H9 (cell line): ENCODE measurements around the gene NUDT14. TPM values are rescaled to one million over a fixed set of nuclear protein-coding genes. Genes with fewer than 3 reads are reported as not detected.

Experiments
- DNase-seq: peaks from one replicate; pipeline ENCODE4 v3.0.0-alpha.2; 2017
- H2AFZ ChIP-seq: one replicate; pipeline ENCODE4 v1.6.1; 2013; ENCODE audit warnings: mild to moderate bottlenecking, low read length, control low read depth, moderate library complexity
- H2AK5ac ChIP-seq: 2 replicates; pipeline ENCODE4 v1.6.1; 2013; ENCODE audit warnings: low read length, control low read depth, mixed read lengths; ENCODE audit not compliant: insufficient read length
- H2BK120ac ChIP-seq: one replicate; pipeline ENCODE4 v1.6.1; 2013; ENCODE audit warnings: low read depth, mild to moderate bottlenecking, low read length, control low read depth, inconsistent platforms; ENCODE audit not compliant: poor library complexity, severe bottlenecking
- H2BK12ac ChIP-seq: 2 replicates; pipeline ENCODE4 v1.6.1; 2013; ENCODE audit warnings: low read length, control low read depth, mixed read lengths, low read depth; ENCODE audit not compliant: insufficient read length
- H2BK15ac ChIP-seq: 2 replicates; pipeline ENCODE4 v1.6.1; 2013; ENCODE audit warnings: low read depth, low read length, control low read depth
- H2BK20ac ChIP-seq: one replicate; pipeline ENCODE4 v1.6.1; 2013; ENCODE audit warnings: low read depth, mild to moderate bottlenecking, low read length, control low read depth, inconsistent platforms; ENCODE audit not compliant: poor library complexity, severe bottlenecking
- H2BK5ac ChIP-seq: 2 replicates; pipeline ENCODE4 v1.6.1; 2013; ENCODE audit warnings: low read length, control low read depth, mixed read lengths; ENCODE audit not compliant: insufficient read length
- H3K14ac ChIP-seq: 2 replicates; pipeline ENCODE4 v1.6.1; 2013; ENCODE audit warnings: low read length, control low read depth; ENCODE audit not compliant: insufficient read depth
- H3K18ac ChIP-seq: 2 replicates; pipeline ENCODE4 v1.6.1; 2013; ENCODE audit warnings: low read depth, mild to moderate bottlenecking, mixed read lengths, low read length, control low read depth; ENCODE audit not compliant: insufficient read length
- H3K23ac ChIP-seq: 2 replicates; pipeline ENCODE4 v1.6.1; 2013; ENCODE audit warnings: low read length, control low read depth, mixed read lengths, low read depth; ENCODE audit not compliant: insufficient read length
- H3K23me2 ChIP-seq: 2 replicates; pipeline ENCODE4 v1.6.1; 2013; ENCODE audit warnings: low read depth, mild to moderate bottlenecking, mixed read lengths, low read length, control low read depth; ENCODE audit not compliant: insufficient read length, poor library complexity, severe bottlenecking
- H3K27ac ChIP-seq: 2 replicates; pipeline ENCODE4 v1.5.1; 2013; ENCODE audit warnings: low read length, control low read depth, mixed read lengths, low read depth; ENCODE audit not compliant: insufficient read length
- H3K27me3 ChIP-seq: 2 replicates; pipeline ENCODE4 v1.6.1; 2013; ENCODE audit warnings: low read length, control low read depth, inconsistent platforms; ENCODE audit not compliant: insufficient read depth
- H3K4ac ChIP-seq: 2 replicates; pipeline ENCODE4 v1.6.1; 2013; ENCODE audit warnings: low read depth, mild to moderate bottlenecking, control low read depth, inconsistent platforms, low read length, moderate library complexity
- H3K4me1 ChIP-seq: 2 replicates; pipeline ENCODE4 v1.6.1; 2013; ENCODE audit warnings: low read length, control low read depth, inconsistent platforms; ENCODE audit not compliant: insufficient read depth
- H3K4me2 ChIP-seq: 2 replicates; pipeline ENCODE4 v1.6.1; 2013; ENCODE audit warnings: low read length, control low read depth, mixed read lengths; ENCODE audit not compliant: insufficient read length, insufficient read depth
- H3K56ac ChIP-seq: 2 replicates; pipeline ENCODE4 v1.6.1; 2013; ENCODE audit warnings: low read depth, mild to moderate bottlenecking, mixed read lengths, low read length, control low read depth; ENCODE audit not compliant: insufficient read length
- H3K79me1 ChIP-seq: 2 replicates; pipeline ENCODE4 v1.6.1; 2013; ENCODE audit warnings: low read depth, mild to moderate bottlenecking, moderate library complexity, low read length, control low read depth, inconsistent platforms; ENCODE audit not compliant: insufficient read depth, poor library complexity, severe bottlenecking
- H3K79me2 ChIP-seq: 2 replicates; pipeline ENCODE4 v1.6.1; 2013; ENCODE audit warnings: low read length, control low read depth, inconsistent platforms; ENCODE audit not compliant: insufficient read depth
- H3K9ac ChIP-seq: 2 replicates; pipeline ENCODE4 v1.6.1; 2013; ENCODE audit warnings: low read length, control low read depth, mixed read lengths; ENCODE audit not compliant: insufficient read length; ENCODE audit errors: extremely low read depth
- H3K9me3 ChIP-seq: one replicate; pipeline ENCODE4 v1.6.1; 2013; ENCODE audit warnings: low read depth, low read length, inconsistent platforms; ENCODE audit not compliant: control insufficient read depth
- H3T11ph ChIP-seq: one replicate; pipeline ENCODE4 v1.6.1; 2013; ENCODE audit warnings: mild to moderate bottlenecking, low read length, control low read depth, inconsistent platforms
- H4K20me1 ChIP-seq: one replicate; pipeline ENCODE4 v1.6.1; 2013; ENCODE audit not compliant: control insufficient read depth, insufficient read length, insufficient read depth
- H4K5ac ChIP-seq: 2 replicates; pipeline ENCODE4 v1.6.1; 2013; ENCODE audit warnings: low read depth, mild to moderate bottlenecking, mixed read lengths, low read length, control low read depth; ENCODE audit not compliant: insufficient read length
- H4K8ac ChIP-seq: replicated peaks from 2 replicates; pipeline ENCODE4 v1.6.1; 2013; ENCODE audit warnings: low read length, control low read depth, mixed read lengths, low read depth; ENCODE audit not compliant: insufficient read length
- H4K91ac ChIP-seq: 2 replicates; pipeline ENCODE4 v1.6.1; 2013; ENCODE audit warnings: low read depth, mild to moderate bottlenecking, moderate library complexity, mixed read lengths, low read length, control low read depth; ENCODE audit not compliant: insufficient read length
- H3K27ac Mint-ChIP-seq, 3 experiments: 2 replicates in 2 of 3; 3 replicates in 1 of 3; pipeline ENCODE4 v1.8.0; 2020 to 2021; ENCODE audit warnings: mixed read lengths in 3 of 3, mild to moderate bottlenecking in 1 of 3, moderate library complexity in 1 of 3
- H3K27me3 Mint-ChIP-seq: 2 replicates; pipeline ENCODE4 v1.8.0; 2021; ENCODE audit warnings: low read depth, mild to moderate bottlenecking, moderate library complexity, mixed read lengths
- H3K36me3 Mint-ChIP-seq, 3 experiments: 2 replicates in 2 of 3; 3 replicates in 1 of 3; pipeline ENCODE4 v1.8.0; 2020 to 2021; ENCODE audit warnings: low read depth in 3 of 3, mixed read lengths in 3 of 3; ENCODE audit not compliant: insufficient read depth in 1 of 3
- H3K4me1 Mint-ChIP-seq, 2 experiments: 2 replicates each; pipeline ENCODE4 v1.8.0; 2020; ENCODE audit warnings: mixed read lengths in 2 of 2
- H3K4me3 Mint-ChIP-seq, 2 experiments: 2 replicates in 1 of 2; 3 replicates in 1 of 2; pipeline ENCODE4 v1.8.0; 2020 to 2021; ENCODE audit warnings: mild to moderate bottlenecking in 2 of 2, mixed read lengths in 2 of 2, moderate library complexity in 1 of 2
- H3K9me3 Mint-ChIP-seq, 2 experiments: 2 replicates in 1 of 2; 3 replicates in 1 of 2; pipeline ENCODE4 v1.8.0; 2020; ENCODE audit warnings: mild to moderate bottlenecking in 2 of 2, mixed read lengths in 2 of 2, moderate library complexity in 1 of 2
- CTCF ChIP-seq: fragments of 200-600 bp; sonication (generic); conservative IDR thresholded peaks from 3 replicates; pipeline ENCODE4 v1.8.0; 2021; ENCODE audit warnings: antibody characterized with exemption, mild to moderate bottlenecking
- WGBS: extraction: QIAGEN DNeasy Blood & Tissue Kit; methylation state at CpG from one replicate; pipeline ENCODE4 v1.1.7; 2013; ENCODE audit warnings: missing lambda C conversion rate, low lambda C conversion rate, mixed read lengths; ENCODE audit not compliant: insufficient read length; ENCODE audit errors: extremely low coverage; 5-methylcytosine and 5-hydroxymethylcytosine counted together
- total RNA-seq: library from RNA; stranded (reverse); gene quantifications from 2 replicates; pipeline ENCODE4 v1.2.1, GENCODE V29; 2021

NUDT14 gene
- total RNA-seq, 1 experiment from 2014 or later = 41.1 TPM

GRCh38 chr14:105219753-105220152 is 38.6 kb upstream of the NUDT14 start:
- H3K79me1 ChIP-seq = no peaks in the 10 kb centered on the region
- H3K4ac ChIP-seq = no peak overlapping the region
- H3K4me1 ChIP-seq = no peaks in the 10 kb centered on the region
- H4K8ac ChIP-seq = no peak overlapping the region
- H2BK12ac ChIP-seq = no peak overlapping the region
- H4K91ac ChIP-seq = no peak overlapping the region
- H3K14ac ChIP-seq = no peak overlapping the region
- H3K9ac ChIP-seq = no peak overlapping the region
- H2AK5ac ChIP-seq = no peak overlapping the region
- no peak for DNase-seq
- no peak overlapping the region for H3K27ac ChIP-seq
- H4K5ac ChIP-seq = no peak overlapping the region
- TF ChIP-seq CTCF = no peak
- no peaks in the 10 kb centered on the region for H3K9me3 ChIP-seq
- no peaks in the 10 kb centered on the region for H3K27me3 ChIP-seq
- no peaks in the 10 kb centered on the region; a peak in 1 of 5 replicates for H3K9me3 Mint-ChIP-seq
- H3K36me3 Mint-ChIP-seq = peaks cover 2 to 34% (median 26%) of the 10 kb centered on the region in 3 experiments; a peak in 6 of 7 replicates
- no peak overlapping the region for H3T11ph ChIP-seq
- H2BK120ac ChIP-seq = no peak overlapping the region
- no peak overlapping the region for H3K56ac ChIP-seq
- H3K23me2 ChIP-seq = no peaks in the 10 kb centered on the region
- no peak overlapping the region for H3K4me2 ChIP-seq
- no peak overlapping the region for H3K27ac Mint-ChIP-seq
- no peak overlapping the region for H2AFZ ChIP-seq
- no peak overlapping the region for H2BK20ac ChIP-seq
- H3K4me3 Mint-ChIP-seq = no peak overlapping the region; a peak in 1 of 5 replicates
- no peaks in the 10 kb centered on the region for H3K4me1 Mint-ChIP-seq
- no CpG with 5 or more reads among the region's 17 CpGs for WGBS
- H3K27me3 Mint-ChIP-seq = no peaks in the 10 kb centered on the region
- H2BK15ac ChIP-seq = no peak overlapping the region
- H4K20me1 ChIP-seq = no peaks in the 10 kb centered on the region
- H3K23ac ChIP-seq = no peak overlapping the region
- no peaks in the 10 kb centered on the region for H3K79me2 ChIP-seq
- no peak overlapping the region for H2BK5ac ChIP-seq
- no peak overlapping the region for H3K18ac ChIP-seq
